ENCODE measurements around the gene SCYL3.

DNA sequence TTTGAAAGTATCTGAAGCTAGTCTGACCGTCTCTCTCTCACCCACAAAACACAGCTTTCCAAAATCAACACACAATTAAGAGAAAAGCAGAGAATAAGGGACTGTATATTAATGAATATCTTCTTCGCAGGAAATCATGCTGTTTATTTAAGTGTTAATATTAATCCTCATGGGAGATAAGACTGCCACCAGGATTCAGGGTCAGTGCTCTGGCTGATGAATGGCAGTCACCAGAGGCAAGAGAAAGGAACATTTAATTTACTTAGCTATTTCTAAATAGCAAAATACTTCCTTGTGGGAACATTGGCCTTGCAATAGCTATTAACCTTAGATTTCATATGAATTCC, 2.2 kb downstream of the SCYL3 start:
- TF ChIP-seq, protein P1, sequence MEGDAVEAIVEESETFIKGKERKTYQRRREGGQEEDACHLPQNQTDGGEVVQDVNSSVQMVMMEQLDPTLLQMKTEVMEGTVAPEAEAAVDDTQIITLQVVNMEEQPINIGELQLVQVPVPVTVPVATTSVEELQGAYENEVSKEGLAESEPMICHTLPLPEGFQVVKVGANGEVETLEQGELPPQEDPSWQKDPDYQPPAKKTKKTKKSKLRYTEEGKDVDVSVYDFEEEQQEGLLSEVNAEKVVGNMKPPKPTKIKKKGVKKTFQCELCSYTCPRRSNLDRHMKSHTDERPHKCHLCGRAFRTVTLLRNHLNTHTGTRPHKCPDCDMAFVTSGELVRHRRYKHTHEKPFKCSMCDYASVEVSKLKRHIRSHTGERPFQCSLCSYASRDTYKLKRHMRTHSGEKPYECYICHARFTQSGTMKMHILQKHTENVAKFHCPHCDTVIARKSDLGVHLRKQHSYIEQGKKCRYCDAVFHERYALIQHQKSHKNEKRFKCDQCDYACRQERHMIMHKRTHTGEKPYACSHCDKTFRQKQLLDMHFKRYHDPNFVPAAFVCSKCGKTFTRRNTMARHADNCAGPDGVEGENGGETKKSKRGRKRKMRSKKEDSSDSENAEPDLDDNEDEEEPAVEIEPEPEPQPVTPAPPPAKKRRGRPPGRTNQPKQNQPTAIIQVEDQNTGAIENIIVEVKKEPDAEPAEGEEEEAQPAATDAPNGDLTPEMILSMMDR (IDR thresholded peaks at IDR 0.05): no peak
- TF ChIP-seq POLR2A (IDR thresholded peaks at IDR 0.05): no peak
